RCC 7860 (cell line): ENCODE results near the gene PSTPIP2.
A peak's percentile ranks its signal among the peaks of the same experiment; 100 is the strongest.
"Not testable (repeated sequence)": the region's sequence is repeated elsewhere in the genome, so short reads cannot be mapped to it uniquely, and the experiment has no call there.

Source experiments
- DNase-seq: peaks from one replicate; pipeline ENCODE4 v3.0.0-alpha.2; 2015; ENCODE audit warnings: low spot score
- FAIRE-seq: peaks from 2 replicates; lab custom pipeline; 2012; peaks lifted over from hg19 to GRCh38; lab: Jason Lieb, UNC

Gene PSTPIP2

DNA sequence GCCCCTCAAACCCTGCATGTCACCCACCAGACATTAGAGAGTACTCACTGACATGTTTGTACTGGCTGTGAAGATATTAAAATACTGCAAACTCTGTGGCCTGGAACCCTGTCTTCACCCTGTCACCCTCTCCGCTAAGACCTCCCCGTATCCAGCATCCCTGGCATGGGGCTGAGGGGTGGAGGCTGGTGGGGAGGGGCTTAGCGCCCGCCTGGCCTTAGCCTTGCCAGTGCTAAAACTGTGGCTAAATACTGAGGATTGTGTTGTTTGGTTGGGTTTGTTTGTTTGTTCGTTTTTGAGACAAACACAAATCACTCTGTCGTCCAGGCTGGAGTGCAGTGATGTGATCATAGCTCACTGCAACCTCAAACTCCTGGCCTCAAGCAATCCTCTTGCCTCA is 1.8 kb downstream of the PSTPIP2 start:
- DNase-seq, result no peak
- no peak for FAIRE-seq

GRCh38 chr18:46069524-46069923 is 2.5 kb downstream of the PSTPIP2 start:
- FAIRE-seq (no peak), DNase-seq (no peak)

DNA sequence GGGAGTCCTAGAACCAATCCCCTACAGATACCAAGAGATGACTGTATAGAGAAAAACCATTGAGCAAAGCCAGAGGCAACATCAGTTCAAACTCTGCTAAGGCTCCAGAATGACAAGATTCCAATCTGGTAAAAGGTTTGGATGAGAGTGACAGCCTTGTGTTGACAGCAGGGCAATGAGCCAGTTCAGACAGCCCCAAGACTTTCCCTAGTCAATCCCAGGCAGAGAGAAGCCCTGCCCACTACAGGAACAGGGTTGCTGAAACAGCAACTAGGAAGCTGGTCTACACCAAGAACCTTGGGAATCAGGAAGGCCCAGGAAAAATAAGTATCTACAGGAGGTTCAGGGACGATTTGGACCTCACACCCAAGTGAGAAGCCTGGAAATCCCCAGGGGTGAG is 3.3 kb downstream of the PSTPIP2 start:
- FAIRE-seq, result no peak

GRCh38 chr18:46067438-46068007 is 4.5 kb downstream of the PSTPIP2 start:
- FAIRE-seq (no peak), DNase-seq (no peak)

More for the DNA sequence above, 3.3 kb downstream of the PSTPIP2 start:
- DNase-seq, result no peak

GRCh38 chr18:46062781-46063180 is 9.3 kb downstream of the PSTPIP2 start:
- FAIRE-seq (no peak), DNase-seq (no peak)

GRCh38 chr18:46061796-46062195 is 10.3 kb downstream of the PSTPIP2 start:
- FAIRE-seq (no peak), DNase-seq (no peak)

GRCh38 chr18:46061387-46061786 is 10.7 kb downstream of the PSTPIP2 start:
- DNase-seq (no peak), FAIRE-seq (no peak)

DNA sequence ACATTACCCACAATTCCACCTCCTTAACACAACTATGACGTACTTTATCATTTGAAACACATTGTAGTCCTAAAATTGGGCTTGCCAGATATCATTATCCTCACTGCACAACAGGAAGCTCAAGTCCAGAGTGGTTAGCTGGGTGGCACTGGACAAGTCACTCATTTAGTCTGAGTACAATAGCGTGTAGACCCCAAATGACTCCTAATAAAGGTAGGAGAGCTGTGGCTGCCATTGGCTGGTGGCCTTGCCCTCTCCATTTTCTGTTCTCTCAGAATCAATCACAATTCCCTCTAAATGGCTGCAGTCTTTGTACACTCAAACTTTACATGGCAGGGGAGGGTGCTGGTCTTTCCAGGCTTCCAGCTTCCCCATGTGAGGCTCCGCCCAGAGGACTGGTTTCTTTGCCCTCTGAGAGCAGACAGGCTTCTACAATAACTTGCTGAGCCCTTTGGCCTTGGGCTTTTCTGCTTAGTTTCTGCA is 11.7 kb downstream of the PSTPIP2 start:
- no peak for DNase-seq
- FAIRE-seq, result no peak

DNA sequence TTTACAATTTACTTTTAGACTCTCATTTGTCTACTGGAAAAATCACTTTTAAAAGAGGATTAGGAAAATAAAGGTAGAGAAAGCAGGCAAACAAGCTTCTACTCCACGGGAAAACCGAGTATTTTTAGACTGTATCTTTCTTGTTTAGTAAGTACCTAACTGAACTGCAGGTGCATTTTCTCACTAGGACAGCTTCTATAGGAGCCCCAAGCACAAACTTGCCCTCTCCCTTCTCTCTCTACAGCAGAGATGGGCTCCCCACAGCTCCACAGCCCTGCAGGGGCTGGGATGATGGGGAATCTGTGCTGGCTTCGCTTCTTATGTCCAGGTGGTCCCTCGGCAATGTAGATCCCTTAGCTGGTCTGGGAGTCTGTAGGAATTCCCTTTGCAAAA is 16.2 kb downstream of the PSTPIP2 start:
- FAIRE-seq, result no peak
- DNase-seq, result no peak

DNA sequence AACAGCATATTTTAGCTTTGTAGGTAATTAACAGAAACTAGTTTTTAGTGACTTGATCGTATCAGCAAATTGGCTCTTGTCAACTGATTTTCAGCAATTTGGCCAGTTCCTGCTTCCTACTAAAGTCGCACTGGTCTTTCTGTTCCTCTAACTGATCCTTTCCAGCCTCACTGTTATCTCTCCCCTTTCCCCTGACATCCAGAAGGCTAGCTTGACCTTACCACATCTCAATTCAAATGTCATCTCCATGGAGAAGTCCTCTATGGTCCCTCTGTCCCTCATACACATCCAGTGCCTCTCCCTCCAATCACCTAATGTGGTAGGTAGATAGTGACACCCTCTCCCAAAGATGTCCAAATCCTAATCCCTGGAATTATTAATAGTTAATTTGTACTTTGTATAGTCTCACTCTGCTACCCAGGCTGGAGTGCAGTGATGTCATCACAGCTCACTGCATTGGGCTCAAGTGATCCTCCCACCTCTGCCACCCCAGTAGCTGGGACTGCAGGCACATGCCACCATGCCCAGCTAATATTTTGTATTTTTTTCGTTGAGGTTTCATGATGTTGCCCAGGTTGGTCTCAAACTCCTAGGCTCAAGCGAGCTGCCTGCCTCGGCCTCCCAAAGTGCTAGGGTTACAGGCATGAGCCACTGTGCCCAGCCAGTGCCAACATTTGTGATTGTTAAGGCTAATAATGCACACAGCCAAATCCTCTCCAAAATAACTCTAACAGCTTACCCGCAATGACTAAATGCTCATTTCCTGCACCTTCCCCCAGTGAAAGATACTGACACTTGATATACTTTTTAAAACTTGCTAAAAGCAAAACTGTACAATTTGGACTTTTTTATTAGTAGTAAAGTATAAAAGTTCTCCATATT is 16.9 kb downstream of the PSTPIP2 start:
- DNase-seq (no peak), FAIRE-seq (no peak)

- no peak for FAIRE-seq
- no peak for DNase-seq
Observed at GRCh38 chr18:46053368-46054095, 18.5 kb downstream of the PSTPIP2 start.

DNA sequence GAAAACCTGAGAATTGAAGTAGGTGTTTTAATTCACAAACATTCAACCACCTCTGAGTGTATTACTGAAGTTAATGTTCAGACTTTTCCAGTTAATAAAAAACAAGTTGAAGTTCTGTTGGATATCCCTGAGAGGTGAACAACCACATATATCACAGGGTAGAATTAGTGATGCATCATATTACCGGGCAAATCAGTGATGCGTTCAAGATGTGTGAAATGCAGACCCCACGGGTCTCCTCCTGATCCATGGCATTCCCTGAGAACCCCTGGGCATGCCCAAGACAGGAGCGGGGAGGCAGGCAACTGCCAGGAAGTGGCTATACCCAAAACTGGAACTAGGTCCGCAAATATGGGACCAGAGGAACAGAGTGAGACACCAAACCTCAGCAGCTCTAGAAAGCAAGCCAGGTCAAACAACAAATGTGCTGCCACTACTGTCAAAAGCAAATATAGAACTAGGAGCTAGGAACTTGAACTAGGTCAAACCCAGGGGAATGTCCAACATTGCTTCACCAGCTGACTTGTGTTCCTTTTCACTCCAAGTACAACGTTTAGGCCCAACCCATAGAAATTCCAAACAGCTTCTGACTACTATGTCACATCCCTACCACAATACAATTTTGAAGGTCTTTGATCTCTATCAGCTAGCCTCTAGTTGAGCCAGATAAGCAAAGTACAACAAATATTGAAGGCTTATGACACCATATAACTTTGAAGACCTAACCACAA is 20.2 kb downstream of the PSTPIP2 start:
- DNase-seq (peak; percentile 68), FAIRE-seq (peak; percentile 95)

DNA sequence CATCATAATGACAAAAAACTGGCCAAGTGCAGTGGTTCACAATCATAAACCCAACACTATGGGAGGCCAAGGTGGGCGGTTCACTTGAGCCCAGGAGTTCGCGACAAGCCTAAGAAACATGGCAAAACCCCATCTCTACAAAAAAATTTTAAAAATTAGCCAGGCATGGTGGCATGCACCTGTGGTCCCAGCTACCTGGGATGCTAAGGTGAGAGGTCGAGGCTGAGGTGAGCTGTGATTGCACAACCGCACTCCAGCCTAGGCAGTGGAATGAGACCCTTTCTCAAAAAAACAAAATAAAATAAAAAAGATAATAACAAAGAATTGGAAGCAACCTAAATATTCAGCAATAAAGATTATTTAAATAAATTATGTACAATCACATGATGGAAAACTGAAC is 21.8 kb downstream of the PSTPIP2 start:
- FAIRE-seq (no peak), DNase-seq (no peak)

GRCh38 chr18:46048641-46049040 is 23.4 kb downstream of the PSTPIP2 start:
- FAIRE-seq (no peak), DNase-seq (no peak)

- not testable (repeated sequence) for DNase-seq, FAIRE-seq
Observed at GRCh38 chr18:46047369-46047768, 24.7 kb downstream of the PSTPIP2 start.

- DNase-seq (no peak), FAIRE-seq (no peak)
Observed at GRCh38 chr18:46046688-46047087, 25.4 kb downstream of the PSTPIP2 start.

DNA sequence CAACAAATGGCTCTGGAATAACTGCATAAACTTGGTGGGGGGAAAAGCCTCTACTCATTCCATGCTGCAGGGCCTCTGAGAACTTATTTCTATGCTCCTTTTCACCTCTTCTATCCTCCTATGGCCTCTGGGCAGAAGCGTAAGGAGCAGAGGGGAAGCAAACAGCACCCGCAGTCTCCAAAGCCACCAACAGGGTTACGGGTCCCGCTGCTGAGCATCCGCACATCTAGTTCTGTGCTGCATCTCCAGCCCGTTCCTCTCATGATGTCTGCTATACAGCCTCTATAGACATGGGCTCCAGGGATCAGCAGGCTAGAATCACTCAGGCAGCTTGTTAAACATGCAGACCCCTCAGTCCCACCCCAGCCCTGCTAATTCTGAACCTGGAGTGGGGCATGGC is 25.9 kb downstream of the PSTPIP2 start:
- DNase-seq (no peak), FAIRE-seq (no peak)

DNA sequence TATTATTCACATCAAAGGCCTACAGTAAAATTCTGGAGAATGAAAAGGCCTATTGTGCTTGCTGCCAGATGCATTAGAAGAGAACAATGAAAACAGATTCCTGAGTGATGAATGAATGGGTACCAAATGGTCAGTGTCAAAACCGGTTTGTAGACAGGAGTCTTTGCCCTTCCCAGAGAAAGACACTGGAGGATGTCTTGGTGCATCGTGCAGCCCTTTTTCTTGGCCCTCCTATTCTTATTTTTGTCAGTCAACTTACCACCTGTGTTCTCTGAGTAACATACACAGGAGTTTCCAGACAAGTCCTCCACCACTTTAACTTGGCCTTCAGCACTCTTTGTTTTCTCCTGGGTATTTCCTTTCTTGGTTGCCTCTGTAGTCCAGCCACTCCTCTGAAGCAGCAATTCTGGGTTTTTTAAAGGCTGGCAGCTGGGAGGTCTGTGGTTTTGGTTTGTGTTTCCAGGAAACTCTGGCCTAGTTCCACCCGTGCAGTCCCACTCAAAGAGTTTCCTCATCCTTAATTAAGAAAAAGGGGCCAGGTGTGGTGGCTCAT is 29.4 kb downstream of the PSTPIP2 start:
- FAIRE-seq (no peak), DNase-seq (no peak)

GRCh38 chr18:46040747-46041104 is 31.3 kb downstream of the PSTPIP2 start:
- DNase-seq (no peak), FAIRE-seq (no peak)

DNA sequence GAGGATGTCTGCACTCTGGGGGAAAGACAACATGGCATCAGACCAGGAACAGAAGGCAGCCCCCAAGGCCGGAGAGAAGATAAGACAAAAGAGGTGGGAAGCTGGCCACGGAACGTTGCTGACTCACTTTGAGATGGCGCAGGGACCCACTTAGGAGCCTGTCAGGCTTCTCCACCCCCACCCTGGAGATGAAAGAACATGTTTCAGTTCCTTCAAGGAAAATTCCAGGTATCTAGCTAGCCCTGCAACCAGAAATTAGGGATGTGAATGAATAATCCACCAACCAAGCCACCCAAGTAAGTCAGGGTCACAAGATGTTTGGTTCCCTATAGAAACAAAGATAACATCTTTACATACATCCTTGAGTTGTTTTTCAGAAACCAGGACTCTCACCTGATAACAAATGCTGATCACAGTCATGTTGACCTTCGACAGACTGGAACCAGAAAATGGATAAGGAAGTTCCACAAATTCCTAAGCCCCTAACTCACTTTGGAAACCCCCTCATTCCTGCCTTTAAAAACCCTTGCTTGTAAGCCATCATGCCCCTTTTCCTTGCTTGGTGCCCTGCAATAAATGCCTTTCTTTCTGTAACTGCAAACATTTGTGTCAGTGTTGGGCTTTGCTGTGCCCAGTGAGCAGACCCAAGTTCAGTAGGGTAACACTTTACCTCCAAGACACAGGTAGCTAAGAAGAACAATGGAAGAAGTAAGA is 31.9 kb downstream of the PSTPIP2 start:
- no peak for FAIRE-seq
- DNase-seq, result no peak
